Stimulated activated naive CD4-positive, alpha-beta T cell treated with Interleukin-2 at 50 U/mL for 16 hours (primary cell): Measurements from ENCODE around the gene TUBGCP2.

Source experiments
- DNase-seq: peaks from one replicate; lab custom pipeline; 2025; lab: John Stamatoyannopoulos, UW

TUBGCP2 gene

DNA sequence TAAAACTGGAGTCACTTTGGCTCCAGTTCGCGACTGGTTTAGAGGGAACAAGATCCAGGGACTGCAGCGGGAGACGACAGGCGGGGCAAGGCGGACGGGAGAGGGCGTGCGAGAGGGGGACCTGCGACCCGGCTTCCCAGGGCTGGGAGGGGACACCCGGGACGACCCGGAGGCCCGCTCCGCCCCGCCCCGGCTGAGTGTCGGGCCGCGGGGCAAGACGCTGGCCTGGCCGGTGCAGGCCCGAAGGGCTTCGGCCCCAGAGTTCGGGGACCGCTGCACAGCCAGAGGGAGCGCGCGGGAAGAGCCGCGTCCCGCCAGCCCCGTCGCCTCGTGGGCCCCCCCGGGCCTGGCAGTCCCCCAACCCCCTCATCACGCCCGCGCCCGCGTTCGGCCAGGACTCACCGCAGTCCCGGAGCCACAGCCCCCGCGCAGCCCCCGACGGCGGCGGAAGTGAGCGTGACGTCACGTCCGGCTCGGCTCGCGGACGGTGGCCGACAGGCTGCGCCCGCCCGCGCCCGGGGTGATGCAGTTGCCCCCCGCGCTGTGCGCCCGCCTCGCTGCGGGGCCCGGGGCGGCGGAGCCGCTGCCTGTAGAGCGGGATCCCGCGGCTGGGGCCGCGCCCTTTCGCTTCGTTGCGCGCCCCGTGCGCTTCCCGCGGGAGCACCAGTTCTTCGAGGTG is at the start of gene TUBGCP2, which contains the start of gene ZNF511:
Gene TUBGCP2, minus strand, starts transcription at position 452 of the 679 bp plus-strand sequence. CDS start 5,931 bp downstream, outside the sequence.
Gene ZNF511, plus strand, starts transcription at position 494 of the 679 bp plus-strand sequence. Its CDS starts 30 bp downstream, at position 524.
- peak; percentile 86 for DNase-seq

- peak; percentile 77 for DNase-seq
Observed at GRCh38 chr10:133357285-133358161, 48.9 kb upstream of the TUBGCP2 start, which contains the start of gene FUOM. Gene FUOM, minus strand, starts transcription at chr10:133358019. Its CDS starts 12 bp downstream, at chr10:133358007.

DNA sequence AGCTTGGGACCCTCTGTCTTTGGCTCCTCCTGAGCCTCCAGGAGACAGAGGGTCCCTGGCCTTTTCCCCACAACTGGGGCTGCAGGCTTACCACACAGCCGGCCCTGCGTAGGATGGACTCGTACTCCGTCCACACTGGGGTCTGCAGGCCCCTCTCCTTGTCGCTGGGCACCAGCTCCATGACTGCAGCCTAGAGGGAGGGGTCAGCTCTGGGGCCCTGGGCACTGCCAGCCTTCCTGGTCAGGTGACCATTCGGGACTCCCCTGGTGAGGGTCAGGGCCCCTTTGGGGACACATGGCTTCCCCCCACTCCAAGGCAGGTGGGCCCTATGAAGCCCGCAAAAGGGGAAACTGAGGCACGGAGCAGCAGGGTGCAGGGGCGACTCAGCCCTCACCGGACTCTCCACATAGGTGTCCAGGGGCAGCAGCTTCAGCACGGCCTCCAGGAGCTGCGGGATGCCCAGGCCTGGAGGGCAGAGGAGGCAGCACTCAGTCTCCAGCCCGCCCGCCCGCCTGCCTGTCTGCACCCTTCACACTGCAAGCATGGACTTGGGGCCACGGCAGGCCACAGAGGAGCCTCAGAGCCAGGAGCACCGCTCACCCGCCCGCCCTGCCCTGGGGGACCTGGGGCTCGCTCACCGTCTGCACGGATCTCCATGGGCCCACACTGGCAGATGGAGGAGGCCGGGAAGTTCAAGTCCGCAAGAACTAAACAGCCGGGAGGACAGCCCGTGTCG is 48.0 kb upstream of the TUBGCP2 start:
- no peak for DNase-seq

DNA sequence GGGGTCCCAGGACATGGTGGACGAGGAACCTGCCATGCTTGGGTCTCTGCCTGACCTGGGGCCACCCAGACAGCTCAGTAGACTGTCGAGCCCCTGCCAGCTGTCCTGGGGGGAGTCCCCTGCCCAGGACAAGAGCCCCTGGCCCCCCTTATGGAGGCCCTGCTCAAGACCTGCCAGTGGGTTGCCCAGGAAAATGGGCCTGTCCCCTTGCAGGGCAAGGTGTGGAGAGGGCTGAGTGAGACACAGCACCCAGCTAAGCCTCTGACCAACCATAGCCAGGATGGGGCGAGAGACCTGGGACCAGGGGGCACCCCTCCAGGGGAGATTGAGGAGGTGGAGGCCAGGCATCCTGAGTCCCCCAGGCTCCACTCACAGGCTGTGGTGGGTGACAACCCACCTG is 47.3 kb upstream of the TUBGCP2 start:
- no peak for DNase-seq

GRCh38 chr10:133355266-133355665 is 46.6 kb upstream of the TUBGCP2 start:
- no peak for DNase-seq

DNA sequence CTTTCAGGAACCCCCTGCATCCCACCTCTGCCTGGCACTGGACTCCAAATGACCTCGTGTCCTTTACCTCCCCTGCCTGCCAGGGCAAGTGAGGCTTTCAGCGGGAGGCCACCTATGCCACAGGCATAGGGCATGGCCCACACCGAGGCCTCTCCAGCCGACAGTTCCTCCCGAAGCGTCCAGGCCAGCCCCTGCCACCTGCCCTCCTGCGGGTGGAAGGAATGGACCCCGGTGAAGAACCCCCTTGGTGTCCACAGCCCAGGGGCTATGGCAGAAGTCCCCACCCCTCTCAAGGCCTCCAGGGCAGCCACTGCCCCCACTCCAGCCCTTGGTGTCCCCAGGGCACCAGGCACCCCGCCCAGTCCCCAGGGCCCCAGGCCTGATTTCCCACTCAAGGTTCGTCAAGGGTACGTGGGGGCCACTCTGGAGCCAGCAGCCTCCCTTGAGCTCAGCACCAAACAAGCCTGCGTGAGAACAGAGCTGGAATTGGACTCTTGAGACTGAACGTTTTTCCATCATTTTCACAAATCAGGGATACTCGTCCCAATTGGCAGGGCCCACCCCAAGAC is 46.1 kb upstream of the TUBGCP2 start:
- no peak for DNase-seq

- DNase-seq: no peak
Observed at GRCh38 chr10:133353988-133354605, 45.4 kb upstream of the TUBGCP2 start.

GRCh38 chr10:133353202-133353959 is 44.7 kb upstream of the TUBGCP2 start:
- no peak for DNase-seq

DNA sequence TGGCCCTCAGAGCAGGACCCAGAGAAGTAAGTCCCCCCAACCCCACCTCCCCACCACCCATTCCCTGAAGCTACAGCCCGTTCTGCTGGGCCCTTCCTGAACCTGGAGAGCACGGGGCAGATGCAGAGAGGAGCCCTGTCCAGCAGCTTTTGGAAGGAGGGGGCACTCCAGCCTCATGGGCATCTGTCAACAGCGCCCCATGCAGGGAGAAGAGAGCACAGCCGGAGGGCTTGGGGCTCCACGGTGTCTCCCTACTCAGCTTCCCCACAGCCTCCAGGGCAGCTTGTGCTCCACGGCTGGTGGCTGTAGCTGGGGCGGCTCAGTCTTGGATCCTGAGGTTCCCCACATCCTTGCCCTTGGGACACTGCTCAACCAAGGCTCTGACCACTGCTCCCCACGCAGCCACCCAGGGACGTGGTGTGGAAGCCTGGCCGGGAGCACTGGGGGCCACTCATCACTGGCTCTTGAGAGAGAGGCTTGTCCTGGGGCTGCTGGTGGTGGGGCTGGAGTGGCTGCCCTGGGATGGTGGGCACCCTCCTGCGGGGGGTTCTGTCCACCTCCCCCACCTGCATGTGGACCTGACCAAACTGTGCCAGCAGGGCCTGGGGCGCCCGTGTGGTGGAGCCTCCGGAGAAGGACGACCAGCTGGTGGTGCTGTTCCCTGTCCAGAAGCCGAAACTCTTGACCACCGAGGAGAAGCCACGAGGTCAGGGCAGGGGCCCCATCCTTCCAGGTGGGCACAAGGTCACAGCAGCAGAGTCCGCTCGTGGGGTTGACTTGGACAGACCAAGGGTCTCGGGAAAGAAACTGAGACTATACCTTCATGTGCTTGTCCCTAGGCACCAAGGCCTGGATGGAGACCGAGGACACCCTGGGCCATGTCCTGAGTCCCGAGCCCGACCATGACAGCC is 43.0 kb upstream of the TUBGCP2 start:
- no peak for DNase-seq

DNA sequence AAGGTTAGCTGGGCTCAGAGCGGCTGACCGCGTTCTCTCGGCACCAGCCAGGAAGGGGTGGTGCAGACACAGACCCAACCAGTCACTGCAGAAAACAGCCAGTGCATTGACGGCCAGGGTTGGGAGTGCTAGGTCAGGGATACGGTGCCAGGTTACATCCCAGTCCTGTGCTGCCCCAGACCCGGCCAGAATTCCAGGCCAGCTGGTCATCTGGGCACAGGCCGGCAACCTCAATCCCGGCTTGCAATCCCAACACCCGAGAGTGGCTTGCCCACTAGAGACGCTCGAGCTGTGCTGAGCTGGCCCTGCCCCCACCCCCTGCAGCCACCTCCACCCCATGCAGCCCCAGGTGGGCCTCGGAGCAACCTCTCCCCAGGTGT is 42.3 kb upstream of the TUBGCP2 start:
- DNase-seq: no peak

GRCh38 chr10:133350283-133350949 is 41.7 kb upstream of the TUBGCP2 start:
- no peak for DNase-seq

- DNase-seq: no peak
Observed at GRCh38 chr10:133349577-133350011, 40.9 kb upstream of the TUBGCP2 start.

DNA sequence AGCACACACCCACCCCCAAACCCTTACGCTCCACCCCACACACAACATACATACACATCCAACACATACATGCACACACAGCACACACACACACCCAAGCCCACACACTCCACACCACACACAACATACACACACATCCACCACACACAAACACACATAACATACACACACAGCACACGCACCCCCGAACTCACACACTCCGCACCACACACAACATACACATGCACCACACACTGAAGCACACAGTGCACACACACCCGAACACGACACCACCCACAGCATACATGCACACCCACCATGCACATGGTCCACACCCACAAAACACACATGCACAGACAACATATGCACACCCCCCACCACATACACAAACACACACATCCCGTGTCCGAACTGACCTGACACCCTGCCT is 40.5 kb upstream of the TUBGCP2 start:
- no peak for DNase-seq

- no peak for DNase-seq
Observed at GRCh38 chr10:133347710-133348517, 39.2 kb upstream of the TUBGCP2 start.

GRCh38 chr10:133346413-133346812 is 37.7 kb upstream of the TUBGCP2 start:
- no peak for DNase-seq

DNA sequence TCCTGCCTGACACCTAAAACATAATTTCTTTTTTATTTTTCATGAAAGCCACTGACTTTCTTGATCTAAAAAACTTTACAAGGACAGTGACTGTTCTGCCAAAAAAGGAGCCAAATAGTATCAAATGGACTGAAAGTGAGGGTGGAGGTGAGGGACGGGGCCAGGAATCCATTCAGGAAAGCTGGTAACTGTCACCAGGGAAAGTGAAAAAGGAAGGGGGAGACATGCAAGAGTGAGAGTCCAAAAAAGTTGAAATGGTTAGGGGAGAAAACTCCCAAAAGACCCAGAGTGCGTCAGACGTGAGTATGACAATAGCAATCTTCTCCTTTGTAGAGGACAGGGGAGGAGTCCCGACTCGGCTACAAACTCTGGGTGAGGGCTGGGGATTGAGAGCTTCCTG is 35.6 kb upstream of the TUBGCP2 start:
- no peak for DNase-seq

- DNase-seq: no peak
Observed at GRCh38 chr10:133343558-133343957, 34.9 kb upstream of the TUBGCP2 start.

DNA sequence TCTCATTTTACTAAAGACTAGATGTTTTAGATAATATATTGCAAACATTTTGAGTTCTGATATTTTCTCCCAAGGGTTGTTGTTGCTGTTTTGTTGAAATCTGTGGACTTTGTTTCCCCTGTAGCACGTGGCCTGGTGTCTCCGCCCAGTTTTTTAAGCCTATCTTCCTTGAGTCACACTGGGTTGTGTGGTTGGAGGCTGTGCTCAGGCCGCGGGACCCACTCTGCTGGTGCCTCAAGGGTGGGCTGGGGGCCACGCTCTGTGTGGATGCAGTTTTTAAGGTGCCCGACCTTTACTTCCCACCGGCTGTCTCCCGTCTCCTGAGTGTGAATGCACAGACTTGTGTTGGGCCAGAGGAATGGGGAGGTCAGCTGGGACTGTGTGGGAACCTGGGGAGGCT is 34.3 kb upstream of the TUBGCP2 start:
- no peak for DNase-seq
